OCI-LY1 (cell line): ENCODE measurements around the gene SPRN.

Experiments used
- EZH2 ChIP-seq: fragments of 200-600 bp; sonication (generic), shearing (Covaris generic); IDR thresholded peaks from 2 replicates; pipeline ENCODE4 v1.8.0; 2017; ENCODE audit warnings: borderline replicate concordance, mixed run types, mild to moderate bottlenecking, antibody characterized with exemption, low read length, moderate library complexity, mixed read lengths
- TF ChIP-seq, protein P1 (sequence below): fragments of 200-600 bp; sonication (generic), shearing (Covaris generic); IDR thresholded peaks from 2 replicates; pipeline ENCODE4 v1.5.1; 2017; ENCODE audit warnings: mild to moderate bottlenecking, antibody characterized with exemption, low read length, moderate library complexity, mixed read lengths

DNA sequence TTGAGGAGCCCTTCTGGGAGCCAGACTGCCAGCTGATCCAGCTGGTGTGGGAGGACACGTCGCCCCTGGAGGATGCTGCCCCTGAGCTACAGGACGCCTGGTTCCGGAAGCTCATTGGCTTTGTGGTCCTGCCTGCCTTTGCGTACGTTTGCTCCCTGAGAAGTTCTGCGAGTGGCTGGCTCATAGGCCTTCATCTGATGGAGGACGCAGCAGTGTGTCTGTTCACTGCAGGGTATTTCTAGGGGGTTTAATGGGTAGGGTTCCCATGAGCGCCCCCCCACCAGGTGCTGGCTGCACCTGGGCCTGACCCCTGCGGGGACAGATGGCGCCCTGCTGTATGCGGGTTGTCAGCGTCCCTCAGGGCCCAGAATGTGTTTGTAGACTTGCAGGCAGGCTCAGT, 40.4 kb downstream of the SPRN start:
- no peak for TF ChIP-seq EZH2
- TF ChIP-seq, protein P1, sequence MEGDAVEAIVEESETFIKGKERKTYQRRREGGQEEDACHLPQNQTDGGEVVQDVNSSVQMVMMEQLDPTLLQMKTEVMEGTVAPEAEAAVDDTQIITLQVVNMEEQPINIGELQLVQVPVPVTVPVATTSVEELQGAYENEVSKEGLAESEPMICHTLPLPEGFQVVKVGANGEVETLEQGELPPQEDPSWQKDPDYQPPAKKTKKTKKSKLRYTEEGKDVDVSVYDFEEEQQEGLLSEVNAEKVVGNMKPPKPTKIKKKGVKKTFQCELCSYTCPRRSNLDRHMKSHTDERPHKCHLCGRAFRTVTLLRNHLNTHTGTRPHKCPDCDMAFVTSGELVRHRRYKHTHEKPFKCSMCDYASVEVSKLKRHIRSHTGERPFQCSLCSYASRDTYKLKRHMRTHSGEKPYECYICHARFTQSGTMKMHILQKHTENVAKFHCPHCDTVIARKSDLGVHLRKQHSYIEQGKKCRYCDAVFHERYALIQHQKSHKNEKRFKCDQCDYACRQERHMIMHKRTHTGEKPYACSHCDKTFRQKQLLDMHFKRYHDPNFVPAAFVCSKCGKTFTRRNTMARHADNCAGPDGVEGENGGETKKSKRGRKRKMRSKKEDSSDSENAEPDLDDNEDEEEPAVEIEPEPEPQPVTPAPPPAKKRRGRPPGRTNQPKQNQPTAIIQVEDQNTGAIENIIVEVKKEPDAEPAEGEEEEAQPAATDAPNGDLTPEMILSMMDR: no peak
